AG04449 (cell line): ENCODE results near the gene POM121L2.

Experiments used
- CTCF ChIA-PET: fragments of 350-600 bp; formaldehyde crosslinking; extraction: SDS; loops from one replicate; lab custom pipeline; 2021; ENCODE audit warnings: antibody characterized with exemption; lab: Yijun Ruan, JAX
- POLR2A ChIA-PET: fragments of 400-600, 350-600 bp; formaldehyde crosslinking; extraction: SDS; loops from one replicate; lab custom pipeline; 2020; ENCODE audit warnings: antibody characterized with exemption, inconsistent platforms; lab: Yijun Ruan, JAX
- DNase-seq: peaks from one replicate; pipeline ENCODE4 v3.0.0-alpha.2; 2010; ENCODE audit warnings: low read depth, low spot score
- H3K4me3 ChIP-seq: 2 replicates; pipeline ENCODE4 v1.5.1; 2011; ENCODE audit warnings: low read depth, mild to moderate bottlenecking, control low read depth, low read length
- TF ChIP-seq, protein P1 (sequence below): IDR thresholded peaks from one replicate; pipeline ENCODE4 v1.5.1; 2011; ENCODE audit warnings: mild to moderate bottlenecking, moderate library complexity, low read length, control low read depth, inconsistent platforms; ENCODE audit not compliant: insufficient read depth; ENCODE audit errors: missing control alignments

The POM121L2 gene

GRCh38 chr6:27281105-27281539 lies 31.0 kb downstream of the POM121L2 start:
- no peak for DNase-seq
- CTCF ChIA-PET = interaction anchor here (0.6 kb wide), 1 partner anchor 134 kb away, joined by 3 read pairs; no protein-coding TSS in a partner anchor
- TF ChIP-seq, protein P1, sequence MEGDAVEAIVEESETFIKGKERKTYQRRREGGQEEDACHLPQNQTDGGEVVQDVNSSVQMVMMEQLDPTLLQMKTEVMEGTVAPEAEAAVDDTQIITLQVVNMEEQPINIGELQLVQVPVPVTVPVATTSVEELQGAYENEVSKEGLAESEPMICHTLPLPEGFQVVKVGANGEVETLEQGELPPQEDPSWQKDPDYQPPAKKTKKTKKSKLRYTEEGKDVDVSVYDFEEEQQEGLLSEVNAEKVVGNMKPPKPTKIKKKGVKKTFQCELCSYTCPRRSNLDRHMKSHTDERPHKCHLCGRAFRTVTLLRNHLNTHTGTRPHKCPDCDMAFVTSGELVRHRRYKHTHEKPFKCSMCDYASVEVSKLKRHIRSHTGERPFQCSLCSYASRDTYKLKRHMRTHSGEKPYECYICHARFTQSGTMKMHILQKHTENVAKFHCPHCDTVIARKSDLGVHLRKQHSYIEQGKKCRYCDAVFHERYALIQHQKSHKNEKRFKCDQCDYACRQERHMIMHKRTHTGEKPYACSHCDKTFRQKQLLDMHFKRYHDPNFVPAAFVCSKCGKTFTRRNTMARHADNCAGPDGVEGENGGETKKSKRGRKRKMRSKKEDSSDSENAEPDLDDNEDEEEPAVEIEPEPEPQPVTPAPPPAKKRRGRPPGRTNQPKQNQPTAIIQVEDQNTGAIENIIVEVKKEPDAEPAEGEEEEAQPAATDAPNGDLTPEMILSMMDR = no peak
- POLR2A ChIA-PET = no interaction called here
- no peak overlapping the region for H3K4me3 ChIP-seq

DNA sequence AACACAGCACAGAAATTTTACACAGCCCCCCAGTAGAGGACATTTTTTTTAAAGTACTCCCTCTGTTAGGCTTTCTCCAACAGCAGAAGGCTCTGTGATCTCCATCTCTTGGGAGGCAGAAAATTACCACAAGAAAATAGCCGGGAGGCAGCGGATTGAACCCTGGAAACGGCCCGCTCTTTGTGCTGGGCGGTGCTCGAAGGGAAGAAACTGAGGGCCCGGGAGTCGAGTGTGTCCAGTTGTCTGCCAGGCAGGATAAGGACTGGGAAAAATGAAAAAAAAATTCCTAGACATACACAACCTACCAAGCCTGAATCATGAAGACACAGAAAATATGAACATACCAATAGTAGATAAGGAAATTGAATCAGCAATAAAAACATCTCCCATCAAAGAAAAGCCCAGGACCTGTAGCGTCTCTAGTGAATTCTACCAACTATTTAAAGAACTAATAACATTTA lies 31.5 kb downstream of the POM121L2 start:
- DNase-seq = no peak
- TF ChIP-seq, protein P1 = no peak
- H3K4me3 ChIP-seq = peak overlapping the region; percentile 54
- POLR2A ChIA-PET = interaction anchor here (1.0 kb wide), 1 partner anchor 134 kb away, joined by 3 read pairs; a partner anchor contains a TSS
- CTCF ChIA-PET = interaction anchor here (0.6 kb wide), 1 partner anchor 133 kb away, joined by 3 read pairs; no protein-coding TSS in a partner anchor

GRCh38 chr6:27280064-27280539 lies 32.0 kb downstream of the POM121L2 start:
- POLR2A ChIA-PET = interaction anchor here (1.0 kb wide), 1 partner anchor 133 kb away, joined by 3 read pairs; a partner anchor contains a TSS
- CTCF ChIA-PET = no interaction called here
- peak overlapping the region; percentile 54 for H3K4me3 ChIP-seq
- no peak for DNase-seq
- TF ChIP-seq, protein P1 = no peak

DNA sequence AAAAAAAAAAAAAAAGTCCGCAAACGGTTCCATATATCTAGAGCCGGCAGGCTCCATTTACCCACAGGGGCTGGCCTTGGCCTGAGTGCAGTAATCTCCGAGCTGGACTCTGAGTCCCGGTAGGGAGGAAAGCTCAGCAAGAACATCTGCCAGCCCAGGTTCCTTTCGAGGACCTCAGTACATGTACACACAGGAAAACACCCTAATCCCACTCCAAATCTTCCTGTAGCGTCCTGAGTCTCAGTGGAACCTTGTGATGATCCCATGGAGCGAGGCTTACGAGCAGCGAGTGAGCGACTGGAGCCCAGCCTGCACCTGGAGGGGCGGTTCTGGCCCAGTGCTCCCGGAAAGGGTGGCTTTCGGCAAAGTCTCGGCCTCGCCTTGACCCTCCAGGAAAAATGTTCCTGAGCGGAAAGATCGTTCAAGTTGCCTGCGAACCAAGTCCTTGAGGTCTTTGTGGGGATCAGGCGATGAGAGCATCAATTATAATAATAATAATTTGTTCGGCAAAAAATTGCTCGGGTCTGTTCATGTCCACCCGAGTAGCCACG lies 32.5 kb downstream of the POM121L2 start:
- ChIA-PET CTCF (no interaction called here), POLR2A (interaction anchor here (0.6 to 1.0 kb wide), 2 partner anchors 39 to 133 kb away, joined by 3 read pairs; a partner anchor contains a TSS)
- no peak for DNase-seq
- TF ChIP-seq, protein P1 = no peak
- peak overlapping the region; percentile 48 for H3K4me3 ChIP-seq

GRCh38 chr6:27275025-27275956 lies 36.8 kb downstream of the POM121L2 start:
- no peak overlapping the region for H3K4me3 ChIP-seq
- DNase-seq = no peak
- CTCF ChIA-PET = interaction anchor here (1.0 kb wide), 1 partner anchor 477 kb away, joined by 3 read pairs; no protein-coding TSS in a partner anchor
- POLR2A ChIA-PET = no interaction called here
- TF ChIP-seq, protein P1 = no peak

DNA sequence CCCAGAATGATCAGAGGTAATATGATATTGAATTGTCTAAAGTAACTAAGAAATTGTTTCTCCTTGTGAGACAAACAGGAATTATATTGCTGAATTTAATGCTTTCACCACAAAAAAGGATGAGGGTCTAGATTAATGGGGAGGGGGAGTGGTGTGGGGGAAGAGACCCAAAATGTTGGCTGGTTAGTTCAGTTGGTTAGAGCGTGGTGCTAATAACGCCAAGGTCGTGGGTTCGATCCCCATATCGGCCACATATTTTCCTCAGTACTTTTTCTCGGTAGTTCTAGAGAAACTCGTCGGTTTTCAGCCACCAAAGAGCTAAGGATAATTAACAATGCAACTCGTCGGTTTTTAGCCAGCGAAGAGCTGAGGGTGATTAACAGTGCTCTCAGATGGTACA lies 38.3 kb downstream of the POM121L2 start:
- no peak for DNase-seq
- TF ChIP-seq, protein P1 = no peak
- no peak overlapping the region for H3K4me3 ChIP-seq
- CTCF ChIA-PET = interaction anchor here (0.8 kb wide), 2 partner anchors 245 to 498 kb away, joined by 3 read pairs; no protein-coding TSS in a partner anchor
- POLR2A ChIA-PET = no interaction called here
